RWPE2 (cell line): Measurements from ENCODE around the gene PCDH8.

Experiments
- ATAC-seq: fragments of 200-7000 bp; cut with Tn5 transposase; 3 replicates; pipeline ENCODE4 v1.9.1; 2021; ENCODE audit warnings: low read depth
- DNase-seq: peaks from one replicate; pipeline ENCODE4 v3.0.0-alpha.2; 2020; ENCODE audit warnings: low spot score
- H3K27ac ChIP-seq: fragments of 450-650 bp; 2 replicates; pipeline ENCODE4 v1.5.1; 2017; ENCODE audit warnings: mild to moderate bottlenecking; ENCODE audit not compliant: poor library complexity, severe bottlenecking
- H3K27me3 ChIP-seq: fragments of 250-450 bp; sonication (Bioruptor Pico); 2 replicates; pipeline ENCODE4 v1.5.1; 2021; ENCODE audit warnings: mild to moderate bottlenecking, moderate library complexity; ENCODE audit not compliant: insufficient read depth, poor library complexity, severe bottlenecking
- H3K36me3 ChIP-seq: fragments of 250-450 bp; sonication (Bioruptor Pico); 2 replicates; pipeline ENCODE4 v1.5.1; 2020; ENCODE audit warnings: low read depth, mild to moderate bottlenecking, moderate library complexity
- H3K4me1 ChIP-seq: fragments of 250-450 bp; sonication (Bioruptor Pico); 2 replicates; pipeline ENCODE4 v1.5.1; 2021; ENCODE audit warnings: mild to moderate bottlenecking, moderate library complexity; ENCODE audit not compliant: insufficient read depth, poor library complexity, severe bottlenecking
- H3K4me3 ChIP-seq: fragments of 250-450 bp; sonication (Bioruptor Pico); 2 replicates; pipeline ENCODE4 v1.5.1; 2021; ENCODE audit warnings: mild to moderate bottlenecking, moderate library complexity; ENCODE audit not compliant: severe bottlenecking
- H3K9me3 ChIP-seq: fragments of 250-450 bp; sonication (Bioruptor Pico); 2 replicates; pipeline ENCODE4 v1.5.1; 2021; ENCODE audit warnings: mild to moderate bottlenecking, moderate library complexity; ENCODE audit not compliant: severe bottlenecking
- CTCF ChIP-seq: fragments of 450-650 bp; IDR thresholded peaks from one replicate; pipeline ENCODE4 v1.5.1; 2017; ENCODE audit warnings: mild to moderate bottlenecking, moderate library complexity; ENCODE audit not compliant: poor library complexity, severe bottlenecking

PCDH8 gene

GRCh38 chr13:52845334-52845761 lies 3.1 kb downstream of the PCDH8 start:
- Histone ChIP-seq H3K36me3 (no peaks in the 10 kb centered on the region), H3K27ac (no peak overlapping the region), H3K27me3 (peaks cover 74% of the 10 kb centered on the region), H3K4me1 (no peaks in the 10 kb centered on the region), H3K4me3 (no peak overlapping the region), H3K9me3 (peaks cover 2% of the 10 kb centered on the region)
- TF ChIP-seq CTCF: no peak
- DNase-seq (no peak), ATAC-seq (no peak)

GRCh38 chr13:52844836-52845235 lies 3.6 kb downstream of the PCDH8 start:
- no peak for ATAC-seq
- no peaks in the 10 kb centered on the region for H3K36me3 ChIP-seq
- TF ChIP-seq CTCF: no peak
- H3K27me3 ChIP-seq: peaks cover 69% of the 10 kb centered on the region
- DNase-seq: no peak
- H3K9me3 ChIP-seq: peaks cover 2% of the 10 kb centered on the region
- no peaks in the 10 kb centered on the region for H3K4me1 ChIP-seq
- no peak overlapping the region for H3K4me3 ChIP-seq
- no peak overlapping the region for H3K27ac ChIP-seq

DNA sequence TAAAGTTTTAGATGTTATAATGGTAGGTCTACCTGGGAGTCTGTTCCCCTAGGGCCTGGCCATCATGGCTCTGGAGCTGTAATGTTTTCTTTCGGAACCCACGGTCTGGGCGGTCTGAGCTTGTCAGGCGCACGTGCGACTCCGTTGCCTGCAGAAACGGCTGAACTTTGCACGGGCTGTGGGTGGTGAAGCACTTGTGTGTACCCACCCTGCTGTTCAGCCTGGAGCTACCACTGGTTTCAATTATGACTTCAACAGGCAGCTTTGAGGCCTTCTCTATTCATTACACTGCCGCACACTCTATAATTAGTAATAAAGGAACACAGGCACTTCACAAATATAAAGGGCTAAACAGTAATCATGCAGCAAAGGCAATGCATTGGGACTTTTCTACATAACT lies 6.0 kb downstream of the PCDH8 start:
- H3K36me3 ChIP-seq: no peaks in the 10 kb centered on the region
- H3K4me1 ChIP-seq: no peaks in the 10 kb centered on the region
- H3K27ac ChIP-seq: no peak overlapping the region
- DNase-seq (no peak), ATAC-seq (no peak)
- TF ChIP-seq CTCF: no peak
- peaks cover 45% of the 10 kb centered on the region for H3K27me3 ChIP-seq
- H3K4me3 ChIP-seq: no peak overlapping the region
- H3K9me3 ChIP-seq: peaks cover 2% of the 10 kb centered on the region

- no peak for TF ChIP-seq CTCF
- DNase-seq (no peak), ATAC-seq (no peak)
- Histone ChIP-seq H3K4me1 (no peaks in the 10 kb centered on the region), H3K9me3 (no peaks in the 10 kb centered on the region), H3K4me3 (no peak overlapping the region), H3K27me3 (peaks cover 21% of the 10 kb centered on the region), H3K27ac (no peak overlapping the region), H3K36me3 (no peaks in the 10 kb centered on the region)
These were observed 8.4 kb downstream of the PCDH8 start for GRCh38 chr13:52840066-52840465.

DNA sequence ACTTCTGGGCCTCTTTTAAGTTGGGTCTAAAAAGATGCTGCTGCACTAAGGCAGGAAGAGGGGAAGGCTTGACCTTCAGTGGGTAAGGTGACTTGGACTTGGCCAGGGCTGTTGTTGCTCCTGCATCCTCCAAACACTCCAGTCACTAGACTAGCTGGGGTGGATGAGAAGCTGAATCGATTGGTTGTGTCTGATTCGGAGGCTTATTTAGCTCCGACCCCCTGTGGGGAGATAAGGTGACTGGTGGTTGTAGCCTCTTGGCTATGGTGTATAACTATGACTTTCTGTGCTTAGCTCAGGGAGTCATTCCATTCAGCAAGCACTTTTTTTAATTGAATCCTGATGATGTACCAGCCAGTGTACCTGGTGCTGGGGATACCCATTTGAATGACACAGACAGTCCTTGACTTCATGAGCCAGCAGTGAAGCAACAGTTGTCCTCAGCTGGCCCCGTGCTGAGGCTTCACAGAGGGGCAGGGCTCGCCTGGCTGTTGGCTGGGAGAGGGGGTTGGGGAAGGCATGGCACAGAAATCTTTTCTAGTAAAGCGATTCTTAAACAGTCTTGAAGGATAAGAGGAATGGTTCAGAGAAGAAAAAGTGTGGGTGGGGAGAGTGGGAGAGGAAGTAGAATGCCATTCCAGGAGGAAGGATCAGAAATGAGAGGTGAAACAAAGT lies 9.9 kb downstream of the PCDH8 start:
- Histone ChIP-seq H3K27ac (no peak overlapping the region), H3K36me3 (no peaks in the 10 kb centered on the region), H3K27me3 (peaks cover 8% of the 10 kb centered on the region), H3K9me3 (no peaks in the 10 kb centered on the region), H3K4me3 (no peak overlapping the region), H3K4me1 (no peaks in the 10 kb centered on the region)
- TF ChIP-seq CTCF: no peak
- no peak for DNase-seq
- no peak for ATAC-seq
